ENCODE measurements around the gene NLRP3. TPM values are rescaled to one million over a fixed set of nuclear protein-coding genes. Genes with fewer than 3 reads are reported as not detected.

Gene NLRP3
- total and polyA plus RNA-seq, 9 of the 15 experiments (the other 6 are each of a cell fraction or from before 2014, with no cell fraction given), result not detected

GRCh38 chr1:247448107-247448791, 32.3 kb downstream of the NLRP3 start:
- Histone ChIP-seq H3K9ac (ENCODE audit: insufficient read depth in 1 of 2, low read depth in 2 of 2, low read length in 2 of 2) (peak overlapping the region; percentile 14 to 70; a peak in 2 of 4 replicates), H3K4me2 (ENCODE audit: insufficient read depth, low read length) (peak overlapping the region; percentile 80), H3K27ac (ENCODE audit: extremely low read depth, low read depth, low read length) (no peak overlapping the region; the same call in 2 of the 3 replicates), H4K20me1 (replicated peaks; ENCODE audit: control insufficient read depth, insufficient read depth, low read length) (no peaks in the 10 kb centered on the region), H2AFZ (ENCODE audit: low read depth, low read length) (peak overlapping the region; percentile 89), H3K9me3 (replicated peaks; ENCODE audit: control insufficient read depth, insufficient read depth, low read depth, low read length) (no peaks in the 10 kb centered on the region), H3K27me3 (ENCODE audit: control insufficient read depth in 2 of 2, insufficient read depth in 2 of 2, low read length in 2 of 2) (peaks cover 35 to 52% of the 10 kb centered on the region in 2 experiments), H3K79me2 (ENCODE audit: control insufficient read depth, insufficient read depth, low read length) (no peaks in the 10 kb centered on the region), H3K4me3 (peak overlapping the region; percentile 26), H3K36me3 (ENCODE audit: control insufficient read depth, insufficient read depth, low read length) (no peaks in the 10 kb centered on the region), H3K9me1 (ENCODE audit: control insufficient read depth, insufficient read depth, low read length) (no peaks in the 10 kb centered on the region), H3K4me1 (replicated peaks in 1 of 2; ENCODE audit: control insufficient read depth in 2 of 2, insufficient read depth in 2 of 2, low read length in 2 of 2) (peaks cover 0 to 6% of the 10 kb centered on the region in 2 experiments; a peak in 2 of 5 replicates)
- ChIA-PET CTCF (ENCODE audit: low intra/inter-chr PET ratio) (no interaction called here), POLR2A (interaction anchor here (1.3 to 1.7 kb wide), 2 partner anchors 23 to 60 kb away, joined by 3 to 5 read pairs; no protein-coding TSS in a partner anchor)
- intact Hi-C loops (cut with micrococcal nuclease) (no loop called here), in situ Hi-C loops (cut with MboI) (no loop called here)
- WGBS (ENCODE audit: insufficient coverage, low coverage, missing lambda C conversion rate), result 16% methylated on average over 31 of the region's 31 CpGs
- peak; percentile 57 to 74 (median 64) for DNase-seq (ENCODE audit: extremely low read depth in 1 of 4, low spot score in 3 of 4)
- ATAC-seq, result peak; percentile 93
- no TSS peak for BruUV-seq (replicated peaks)
- peak; percentile 37 for FAIRE-seq
- TF ChIP-seq CCNT2 (IDR thresholded peaks at IDR 0.05; ENCODE audit: borderline replicate concordance, extremely low read depth, insufficient read length, low read depth, low read length) (no peak), TEAD1 (CRISPR knock-in tag; IDR thresholded peaks at IDR 0.05) (no peak), CREBBP (IDR thresholded peaks at IDR 0.05; ENCODE audit: low read depth, low read length) (no peak), FOXA3 (CRISPR knock-in tag; conservative IDR thresholded peaks at IDR 0.05 in 1 of 2, IDR thresholded peaks at IDR 0.05 in 1 of 2) (no peak), ZNF583 (CRISPR knock-in tag; IDR thresholded peaks at IDR 0.05) (no peak), ERF (CRISPR knock-in tag; IDR thresholded peaks at IDR 0.05) (no peak), ZNF511 (CRISPR knock-in tag; IDR thresholded peaks at IDR 0.05) (no peak), TAF15 (IDR thresholded peaks at IDR 0.05; ENCODE audit: low read depth, low read length) (no peak), EHMT2 (IDR thresholded peaks at IDR 0.05) (peak; percentile 39; the same call in 1 of the 2 replicates), GTF2B (IDR thresholded peaks at IDR 0.05; ENCODE audit: extremely low read depth, insufficient read length) (no peak), ZNF398 (CRISPR knock-in tag; IDR thresholded peaks at IDR 0.05) (no peak), PHB (CRISPR knock-in tag; IDR thresholded peaks at IDR 0.05) (no peak), ZBTB1 (CRISPR knock-in tag; IDR thresholded peaks at IDR 0.05; ENCODE audit: borderline replicate concordance, low read depth) (no peak), ZNF134 (CRISPR knock-in tag; conservative IDR thresholded peaks at IDR 0.05) (no peak), HBP1 (CRISPR knock-in tag; IDR thresholded peaks at IDR 0.05) (no peak), KLF10 (CRISPR knock-in tag; IDR thresholded peaks at IDR 0.05) (no peak), ZNF57 (CRISPR knock-in tag; IDR thresholded peaks at IDR 0.05) (no peak), SRSF7 (optimal IDR thresholded peaks at IDR 0.05; ENCODE audit: low read depth, low read length) (no peak)

All from K562 (cell line).